SKM-1 treated with dmso at 0.1 percent for 144 hours (cell line): Measurements from ENCODE around the gene OTOP1.
"Not testable (repeated sequence)": the region's sequence is repeated elsewhere in the genome, so short reads cannot be mapped to it uniquely, and the experiment has no call there.

ENCODE experiments used
- DNase-seq: peaks from one replicate; lab custom pipeline; 2025; ENCODE audit not compliant: unreplicated experiment; lab: John Stamatoyannopoulos, UW

OTOP1 gene

GRCh38 chr4:4233610-4234009, 6.9 kb upstream of the OTOP1 start:
- no peak for DNase-seq

GRCh38 chr4:4228356-4228668, 1.6 kb upstream of the OTOP1 start:
- DNase-seq = no peak

- no peak for DNase-seq
Measured at GRCh38 chr4:4227510-4228355, 1.0 kb upstream of the OTOP1 start.

- DNase-seq = no peak
Measured at GRCh38 chr4:4225915-4226605, 669 bp downstream of the OTOP1 start.

- DNase-seq = no peak
Measured at GRCh38 chr4:4217113-4217512, 9.6 kb downstream of the OTOP1 start.

GRCh38 chr4:4216648-4217047, 10.1 kb downstream of the OTOP1 start:
- DNase-seq = no peak

GRCh38 chr4:4213674-4214073, 13.1 kb downstream of the OTOP1 start:
- DNase-seq = not testable (repeated sequence)

- no peak for DNase-seq
Measured at GRCh38 chr4:4206204-4206603, 20.5 kb downstream of the OTOP1 start.

GRCh38 chr4:4204401-4204745, 22.4 kb downstream of the OTOP1 start:
- DNase-seq = no peak

- DNase-seq = no peak
Measured at GRCh38 chr4:4203688-4204400, 22.9 kb downstream of the OTOP1 start.

- no peak for DNase-seq
Measured at GRCh38 chr4:4202510-4202909, 24.2 kb downstream of the OTOP1 start.

GRCh38 chr4:4200624-4201023, 26.1 kb downstream of the OTOP1 start:
- DNase-seq = no peak

- DNase-seq = no peak
Measured at GRCh38 chr4:4195354-4195753, 31.4 kb downstream of the OTOP1 start.

GRCh38 chr4:4188557-4188956, 38.2 kb downstream of the OTOP1 start:
- DNase-seq = not testable (repeated sequence)

GRCh38 chr4:4185528-4185927, 41.2 kb downstream of the OTOP1 start:
- no peak for DNase-seq

GRCh38 chr4:4182835-4183568, 43.7 kb downstream of the OTOP1 start:
- DNase-seq = peak; percentile 34

GRCh38 chr4:4170596-4171150, 56.1 kb downstream of the OTOP1 start:
- no peak for DNase-seq

- DNase-seq = not testable (repeated sequence)
Measured at GRCh38 chr4:4167981-4168780, 58.5 kb downstream of the OTOP1 start.

GRCh38 chr4:4166986-4167385, 59.7 kb downstream of the OTOP1 start:
- not testable (repeated sequence) for DNase-seq

GRCh38 chr4:4165701-4166392, 60.9 kb downstream of the OTOP1 start:
- not testable (repeated sequence) for DNase-seq
